ENCODE measurements around the gene TJP1.

GRCh38 chr15:29734917-29735572 is 87.2 kb downstream of the TJP1 start:
- TF ChIP-seq CTCF (IDR thresholded peaks at IDR 0.05) (no peak), POLR2A (IDR thresholded peaks at IDR 0.05) (no peak)
